Trophoblast cell (in vitro differentiated cells and primary cell): Measurements from ENCODE around the gene HIPK2.

ENCODE experiments used
- DNase-seq, 2 donors: peaks; one replicate each; pipeline ENCODE4 v3.0.0-alpha.2; 2016
- H2AFZ ChIP-seq: 2 replicates; pipeline ENCODE4 v1.6.1; 2013; ENCODE audit warnings: low read length, moderate library complexity, mild to moderate bottlenecking; ENCODE audit not compliant: insufficient read depth, poor library complexity
- H2AK5ac ChIP-seq: 2 replicates; pipeline ENCODE4 v1.6.1; 2013; ENCODE audit warnings: mild to moderate bottlenecking, low read length
- H2BK120ac ChIP-seq: 2 replicates; pipeline ENCODE4 v1.6.1; 2013; ENCODE audit warnings: low read length, mild to moderate bottlenecking, moderate library complexity; ENCODE audit not compliant: insufficient read depth, poor library complexity
- H2BK12ac ChIP-seq: 2 replicates; pipeline ENCODE4 v1.6.1; 2013; ENCODE audit warnings: mild to moderate bottlenecking, low read length, moderate library complexity
- H2BK5ac ChIP-seq: 2 replicates; pipeline ENCODE4 v1.6.1; 2013; ENCODE audit warnings: low read length, low read depth, moderate library complexity, mild to moderate bottlenecking; ENCODE audit not compliant: poor library complexity
- H3K14ac ChIP-seq: 2 replicates; pipeline ENCODE4 v1.6.1; 2013; ENCODE audit warnings: mild to moderate bottlenecking, low read length
- H3K18ac ChIP-seq: 2 replicates; pipeline ENCODE4 v1.6.1; 2013; ENCODE audit warnings: mild to moderate bottlenecking, low read length
- H3K23ac ChIP-seq: 2 replicates; pipeline ENCODE4 v1.6.1; 2013; ENCODE audit warnings: low read length
- H3K27ac ChIP-seq: 2 replicates; pipeline ENCODE4 v1.5.1; 2013; ENCODE audit warnings: low read depth, mild to moderate bottlenecking, inconsistent platforms, low read length, moderate library complexity
- H3K27me3 ChIP-seq: 2 replicates; pipeline ENCODE4 v1.6.1; 2013; ENCODE audit warnings: inconsistent platforms, mild to moderate bottlenecking, low read length, moderate library complexity; ENCODE audit not compliant: insufficient read depth
- H3K36me3 ChIP-seq, 2 experiments: 1 replicate in 1 of 2; 2 replicates in 1 of 2; pipeline ENCODE4 v1.6.1; 2013; ENCODE audit warnings: low read length in 2 of 2, mild to moderate bottlenecking in 2 of 2, moderate library complexity in 1 of 2; ENCODE audit not compliant: insufficient read depth in 2 of 2, control insufficient read depth in 1 of 2
- H3K4ac ChIP-seq: 2 replicates; pipeline ENCODE4 v1.6.1; 2013; ENCODE audit warnings: low read depth, mild to moderate bottlenecking, low read length, moderate library complexity
- H3K4me1 ChIP-seq, 2 experiments: 1 replicate in 1 of 2; 2 replicates in 1 of 2; pipeline ENCODE4 v1.6.1; 2013; ENCODE audit warnings: low read length in 2 of 2, mild to moderate bottlenecking in 2 of 2, moderate library complexity in 1 of 2; ENCODE audit not compliant: insufficient read depth in 2 of 2, control insufficient read depth in 1 of 2
- H3K4me2 ChIP-seq: 2 replicates; pipeline ENCODE4 v1.6.1; 2013; ENCODE audit warnings: inconsistent platforms, mild to moderate bottlenecking, low read length, moderate library complexity
- H3K4me3 ChIP-seq: 2 replicates; pipeline ENCODE4 v1.5.1; 2013; ENCODE audit warnings: mild to moderate bottlenecking, low read depth, low read length, inconsistent platforms
- H3K79me1 ChIP-seq: one replicate; pipeline ENCODE4 v1.6.1; 2013; ENCODE audit warnings: low read length
- H3K79me2 ChIP-seq: 2 replicates; pipeline ENCODE4 v1.6.1; 2013; ENCODE audit warnings: low read length, mild to moderate bottlenecking; ENCODE audit not compliant: control insufficient read depth, insufficient read depth, poor library complexity
- H3K9ac ChIP-seq: 2 replicates; pipeline ENCODE4 v1.6.1; 2013; ENCODE audit warnings: mild to moderate bottlenecking, low read length
- H3K9me3 ChIP-seq: 2 replicates; pipeline ENCODE4 v1.6.1; 2013; ENCODE audit warnings: low read depth, mild to moderate bottlenecking, control low read depth, inconsistent platforms, low read length; ENCODE audit not compliant: insufficient read depth
- H4K12ac ChIP-seq: 2 replicates; pipeline ENCODE4 v1.6.1; 2013; ENCODE audit warnings: low read depth, mild to moderate bottlenecking, low read length, moderate library complexity
- H4K8ac ChIP-seq: 2 replicates; pipeline ENCODE4 v1.6.1; 2013; ENCODE audit warnings: low read depth, mild to moderate bottlenecking, low read length, moderate library complexity
- H4K91ac ChIP-seq: one replicate; pipeline ENCODE4 v1.6.1; 2013; ENCODE audit warnings: low read depth, mild to moderate bottlenecking, low read length, moderate library complexity
- WGBS: extraction: QIAGEN DNeasy Blood & Tissue Kit; methylation state at CpG from one replicate; pipeline ENCODE4 v1.1.7; 2013; ENCODE audit warnings: missing lambda C conversion rate; ENCODE audit not compliant: insufficient read length, insufficient coverage; ENCODE audit errors: extremely low coverage; 5-methylcytosine and 5-hydroxymethylcytosine counted together

The HIPK2 gene

GRCh38 chr7:139634087-139634486 is 143.7 kb downstream of the HIPK2 start:
- Histone ChIP-seq H3K27me3 (no peaks in the 10 kb centered on the region), H3K36me3 (no peaks in the 10 kb centered on the region), H3K9me3 (no peaks in the 10 kb centered on the region)

GRCh38 chr7:139631520-139632031 is 146.2 kb downstream of the HIPK2 start:
- Histone ChIP-seq H3K79me2 (no peaks in the 10 kb centered on the region), H3K4me3 (no peak overlapping the region), H4K8ac (no peak overlapping the region), H3K9ac (no peak overlapping the region), H4K91ac (no peak overlapping the region), H3K36me3 (no peaks in the 10 kb centered on the region), H3K9me3 (peaks cover 3% of the 10 kb centered on the region), H3K23ac (no peak overlapping the region), H2BK120ac (no peak overlapping the region), H2AK5ac (no peak overlapping the region), H3K4me1 (no peaks in the 10 kb centered on the region), H3K4me2 (no peak overlapping the region), H3K14ac (no peak overlapping the region), H2BK12ac (no peak overlapping the region), H3K4ac (no peak overlapping the region), H2AFZ (no peak overlapping the region), H3K18ac (no peak overlapping the region), H2BK5ac (no peak overlapping the region), H3K79me1 (no peaks in the 10 kb centered on the region), H4K12ac (no peak overlapping the region), H3K27me3 (no peaks in the 10 kb centered on the region), H3K27ac (no peak overlapping the region)
- DNase-seq = no peak
- WGBS = no CpG with 5 or more reads among the region's 5 CpGs

More at GRCh38 chr7:139634087-139634486, 143.7 kb downstream of the HIPK2 start:
- Histone ChIP-seq H2BK120ac (no peak overlapping the region), H3K4me1 (no peaks in the 10 kb centered on the region), H3K14ac (no peak overlapping the region), H3K18ac (no peak overlapping the region), H3K9ac (no peak overlapping the region), H2BK12ac (no peak overlapping the region), H2AK5ac (no peak overlapping the region), H4K91ac (no peak overlapping the region), H3K4me2 (no peak overlapping the region), H3K23ac (no peak overlapping the region), H4K12ac (no peak overlapping the region), H3K79me2 (no peaks in the 10 kb centered on the region), H3K4me3 (no peak overlapping the region), H2AFZ (no peak overlapping the region), H2BK5ac (no peak overlapping the region), H4K8ac (no peak overlapping the region), H3K27ac (no peak overlapping the region), H3K79me1 (no peaks in the 10 kb centered on the region), H3K4ac (no peak overlapping the region)
- no CpG with 5 or more reads among the region's 7 CpGs for WGBS
- DNase-seq = no peak

GRCh38 chr7:139630643-139631519 is 146.9 kb downstream of the HIPK2 start:
- H3K79me1 ChIP-seq = no peaks in the 10 kb centered on the region
- no peak for DNase-seq
- H3K18ac ChIP-seq = no peak overlapping the region
- no peaks in the 10 kb centered on the region for H3K27me3 ChIP-seq
- no peak overlapping the region for H2BK5ac ChIP-seq
- no peak overlapping the region for H3K4me3 ChIP-seq
- no peak overlapping the region for H3K14ac ChIP-seq
- no CpG with 5 or more reads among the region's 19 CpGs for WGBS
- H2AK5ac ChIP-seq = no peak overlapping the region
- no peak overlapping the region for H3K27ac ChIP-seq
- H3K4me2 ChIP-seq = no peak overlapping the region
- H3K79me2 ChIP-seq = no peaks in the 10 kb centered on the region
- no peak overlapping the region for H4K8ac ChIP-seq
- no peak overlapping the region for H3K9ac ChIP-seq
- H3K23ac ChIP-seq = no peak overlapping the region
- no peak overlapping the region for H2BK12ac ChIP-seq
- no peaks in the 10 kb centered on the region for H3K4me1 ChIP-seq
- no peak overlapping the region for H4K91ac ChIP-seq
- H3K36me3 ChIP-seq = peaks cover 0 to under 1% of the 10 kb centered on the region in 2 experiments
- no peak overlapping the region for H3K4ac ChIP-seq
- no peak overlapping the region for H2BK120ac ChIP-seq
- H4K12ac ChIP-seq = no peak overlapping the region
- no peak overlapping the region for H2AFZ ChIP-seq
- peaks cover 3% of the 10 kb centered on the region for H3K9me3 ChIP-seq

- Histone ChIP-seq H3K4me2 (no peak overlapping the region), H3K9ac (no peak overlapping the region), H3K27ac (no peak overlapping the region), H4K8ac (no peak overlapping the region), H3K4me3 (no peak overlapping the region), H3K27me3 (no peaks in the 10 kb centered on the region), H4K12ac (no peak overlapping the region), H4K91ac (no peak overlapping the region), H2BK120ac (no peak overlapping the region), H3K79me1 (no peaks in the 10 kb centered on the region), H3K79me2 (no peaks in the 10 kb centered on the region), H3K18ac (no peak overlapping the region), H2BK5ac (no peak overlapping the region), H2AK5ac (no peak overlapping the region), H3K23ac (no peak overlapping the region), H3K14ac (no peak overlapping the region), H3K4ac (no peak overlapping the region), H3K9me3 (peaks cover 3% of the 10 kb centered on the region), H3K36me3 (peaks cover 0 to 3% of the 10 kb centered on the region in 2 experiments), H2AFZ (no peak overlapping the region), H2BK12ac (no peak overlapping the region), H3K4me1 (no peaks in the 10 kb centered on the region)
- WGBS = no CpG with 5 or more reads among the region's 4 CpGs
- DNase-seq = no peak
These were observed 148.3 kb downstream of the HIPK2 start for GRCh38 chr7:139629392-139630082.
